H1 (cell line): ENCODE data around the gene ADAM20. TPM values are rescaled to one million over a fixed set of nuclear protein-coding genes. Genes with fewer than 3 reads are reported as not detected.

Experiments used
- CHD1 ChIP-seq: IDR thresholded peaks from 2 replicates; pipeline ENCODE4 v1.6.1; 2012; ENCODE audit warnings: low read depth, low read length, improper control_type of control experiment
- EZH2 ChIP-seq: fragments of 200-600 bp; sonication (generic); IDR thresholded peaks from 2 replicates; pipeline ENCODE4 v1.7.1; 2012; ENCODE audit warnings: low read depth, mild to moderate bottlenecking, moderate library complexity, low read length, inconsistent platforms; ENCODE audit not compliant: severe bottlenecking
- SP1 ChIP-seq: IDR thresholded peaks from 2 replicates; pipeline ENCODE4 v1.6.1; 2011; ENCODE audit warnings: low read depth, low read length
- SP4 ChIP-seq: IDR thresholded peaks from 2 replicates; pipeline ENCODE4 v1.6.1; 2012; ENCODE audit warnings: low read length, inconsistent platforms
- polyA plus RNA-seq, 7 experiments: library from polyadenylated mRNA; depleted of rRNA in 3 of 7; stranded (reverse) in 5 of 7; unstranded in 2 of 7; fragments of >200 nt in 5 of 7; fragments of 200-250 nt in 2 of 7; gene quantifications; 1 replicate in 5 of 7; 2 replicates in 1 of 7; 4 replicates in 1 of 7; pipeline versions ENCODE4 v1.2.1 to v1.2.3, GENCODE V29; 2011 to 2013; ENCODE audit warnings: missing spikeins in 2 of 7, mixed read lengths in 2 of 7
- total RNA-seq: library from RNA; stranded (reverse); fragmentation: NEBNext Ultra II Directional; extraction: Animal tissue kit (Norgen Biotek cat#: 25700); gene quantifications from 2 replicates; pipeline ENCODE4 v1.2.1, GENCODE V29; 2021

The ADAM20 gene
- total and polyA plus RNA-seq, 2 of the 8 experiments (the other 6 are each of a cell fraction or from before 2014, with no cell fraction given) = 0.11 to 0.26 TPM

DNA sequence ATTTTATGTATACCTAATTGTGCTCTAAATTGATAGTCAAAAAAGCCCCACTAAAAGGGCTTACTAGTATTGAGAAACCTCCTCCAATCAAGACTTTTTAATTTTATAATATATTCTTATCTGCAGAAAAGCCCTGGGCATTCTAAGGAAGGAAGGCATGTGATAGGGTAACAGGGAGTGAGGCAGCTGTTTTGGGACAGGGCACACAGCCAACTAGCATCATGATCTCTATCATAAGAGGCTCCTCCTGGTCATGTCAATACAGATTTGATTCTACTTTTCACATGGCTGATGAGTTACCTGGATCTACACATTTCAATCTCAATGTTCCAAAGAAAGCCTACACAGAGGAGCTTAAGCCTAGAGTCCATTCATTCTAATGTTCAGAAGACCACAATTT is 9.1 kb downstream of the ADAM20 start (continued):
- TF ChIP-seq CHD1 = no peak
- TF ChIP-seq SP4 = no peak
- TF ChIP-seq SP1 = no peak
- no peak for TF ChIP-seq EZH2
